ENCODE measurements around the gene NTN5.
"Not testable (repeated sequence)": the region's sequence is repeated elsewhere in the genome, so short reads cannot be mapped to it uniquely, and the experiment has no call there.

NTN5 gene

DNA sequence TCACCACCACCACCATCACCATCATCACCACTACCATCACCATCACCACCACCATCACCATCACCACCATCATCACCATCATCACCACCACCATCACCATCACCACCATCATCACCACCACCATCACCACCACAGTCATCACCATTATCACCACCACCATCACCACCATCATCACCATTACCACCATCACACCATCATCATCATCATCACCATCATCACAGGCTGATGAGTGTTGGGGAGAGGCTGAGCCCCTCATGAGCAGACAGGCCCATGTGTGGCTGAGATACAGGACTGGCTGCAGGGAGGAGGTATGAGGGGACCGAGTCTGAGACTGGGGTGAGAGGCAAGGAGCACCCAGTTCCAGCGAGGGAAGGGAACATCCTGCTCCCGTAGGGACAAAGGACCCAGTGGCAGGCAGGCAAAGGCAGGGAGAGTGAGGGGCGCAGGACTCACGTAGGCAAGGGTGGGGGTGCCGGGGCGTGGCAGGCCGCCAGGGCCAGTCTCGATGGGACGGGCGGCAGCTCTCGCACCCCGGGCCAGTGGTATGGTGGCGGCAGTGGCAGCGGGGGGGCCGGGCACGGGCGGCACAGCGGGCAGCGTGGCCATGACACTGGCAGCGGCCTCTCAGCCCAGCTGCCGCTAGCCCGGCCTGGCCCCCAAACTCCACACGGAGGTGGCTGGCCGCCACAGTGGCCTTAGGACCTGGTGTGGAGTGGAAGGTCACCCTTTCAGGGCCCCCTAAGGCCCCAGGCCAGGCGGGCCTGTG is 2.7 kb downstream of the NTN5 start:
- DNase-seq (ENCODE audit: low read depth), result no peak

GRCh38 chr19:48668761-48669160 is 4.1 kb downstream of the NTN5 start:
- DNase-seq (ENCODE audit: low read depth), result no peak

- no peak for DNase-seq (ENCODE audit: low read depth)
These were observed 4.5 kb downstream of the NTN5 start for GRCh38 chr19:48668332-48668731.

DNA sequence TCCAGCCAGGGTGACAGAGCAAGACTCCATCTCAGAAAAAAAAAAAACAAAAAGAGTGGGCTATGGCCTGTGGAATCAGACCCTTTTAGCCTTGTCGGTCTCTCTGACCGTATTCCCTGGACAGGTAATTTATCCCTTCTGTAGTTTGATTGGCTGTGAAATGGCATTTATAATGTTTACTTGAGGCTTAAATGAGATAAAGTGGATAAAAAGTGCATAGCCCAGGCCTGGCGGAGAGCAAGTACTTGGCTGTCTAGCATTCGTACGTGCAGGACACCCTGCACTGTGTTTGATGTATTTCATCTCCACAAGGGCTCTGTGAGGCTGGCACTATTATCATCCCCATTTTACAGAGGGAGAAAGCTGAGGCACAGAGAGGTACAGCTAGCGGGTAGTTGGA is 7.0 kb downstream of the NTN5 start:
- no peak for DNase-seq (ENCODE audit: low read depth)

DNA sequence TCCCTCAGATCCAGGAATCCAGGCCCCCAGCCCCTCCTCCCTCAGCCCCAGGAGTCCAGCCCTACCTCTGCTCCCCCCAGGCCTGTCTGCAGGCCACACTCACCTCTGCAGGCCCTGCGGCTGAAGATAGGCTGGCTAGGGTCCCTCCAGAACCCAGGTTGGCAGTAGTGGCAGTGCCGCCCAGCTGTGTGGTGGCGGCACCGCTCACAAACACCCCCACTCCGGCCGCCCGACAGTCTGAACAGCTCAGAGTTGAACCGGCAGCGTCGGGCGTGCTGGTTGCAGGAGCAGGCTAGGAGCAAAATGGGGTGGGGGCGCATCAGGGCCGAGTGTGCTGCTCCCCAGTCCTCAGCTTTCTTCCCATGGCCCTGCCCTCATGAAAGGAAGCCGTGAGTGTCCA is 8.3 kb downstream of the NTN5 start:
- DNase-seq (ENCODE audit: low read depth), result no peak

DNA sequence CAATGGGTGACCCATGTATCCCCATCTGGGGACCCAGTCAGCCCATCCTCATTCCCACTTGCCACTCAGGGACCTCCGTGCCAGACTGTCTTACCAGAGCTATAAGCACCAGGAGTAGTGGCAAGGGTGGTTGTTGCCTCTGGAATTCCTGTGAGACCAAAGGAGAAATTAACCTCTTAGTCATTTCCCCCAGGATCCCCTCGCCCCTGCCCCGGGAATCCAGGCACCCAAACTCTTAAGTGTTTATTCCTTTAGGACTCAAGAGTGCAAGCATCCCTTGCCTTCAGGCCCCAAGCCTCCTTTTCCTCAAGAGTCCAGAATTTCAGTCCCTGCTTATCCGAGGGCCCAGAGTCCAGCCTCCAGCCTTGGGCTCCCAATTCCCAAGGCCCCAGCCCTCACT is 9.2 kb downstream of the NTN5 start:
- DNase-seq (ENCODE audit: low read depth), result no peak

DNA sequence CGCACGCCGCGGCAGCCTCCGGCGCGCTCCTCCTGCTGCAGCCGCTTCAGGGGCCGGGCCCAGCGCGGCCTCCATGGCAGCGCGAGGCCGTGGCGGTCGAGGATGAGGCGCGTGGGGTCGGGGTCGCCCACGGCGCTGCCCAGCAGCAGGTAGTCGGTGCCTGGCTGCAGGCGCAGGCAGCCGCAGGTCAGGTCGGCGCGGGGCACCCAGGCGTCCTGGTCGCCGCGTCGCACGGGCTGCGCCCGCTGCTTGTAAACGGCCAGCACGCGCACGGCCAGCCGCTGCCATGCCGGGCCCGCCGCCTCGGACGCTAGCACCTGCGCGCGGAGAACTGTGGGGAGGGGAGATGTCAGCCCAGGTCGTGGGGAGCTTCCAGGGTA is 11.1 kb downstream of the NTN5 start:
- DNase-seq (ENCODE audit: low read depth), result no peak

GRCh38 chr19:48660852-48661710 is 11.7 kb downstream of the NTN5 start:
- DNase-seq (ENCODE audit: low read depth), result peak; percentile 65

DNA sequence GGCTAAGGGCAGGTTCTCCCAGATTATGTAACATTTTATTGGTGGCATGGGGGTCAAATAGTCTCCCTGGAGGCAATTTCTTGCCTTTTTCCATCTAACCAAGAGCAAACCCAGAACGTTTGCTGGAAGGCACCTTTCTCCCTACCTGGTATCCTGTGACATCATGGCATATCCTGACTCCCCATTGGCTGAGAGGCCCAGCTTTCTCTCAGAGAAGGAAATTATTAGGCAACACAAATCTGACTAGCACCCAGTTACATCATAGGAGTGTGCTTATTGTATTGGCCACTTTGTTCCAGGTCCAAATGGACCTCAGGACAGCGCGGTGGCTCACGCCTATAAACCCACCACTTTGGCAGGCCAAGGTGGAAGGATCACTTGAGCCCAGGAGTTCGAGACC is 13.0 kb downstream of the NTN5 start:
- no peak for DNase-seq (ENCODE audit: low read depth)

DNA sequence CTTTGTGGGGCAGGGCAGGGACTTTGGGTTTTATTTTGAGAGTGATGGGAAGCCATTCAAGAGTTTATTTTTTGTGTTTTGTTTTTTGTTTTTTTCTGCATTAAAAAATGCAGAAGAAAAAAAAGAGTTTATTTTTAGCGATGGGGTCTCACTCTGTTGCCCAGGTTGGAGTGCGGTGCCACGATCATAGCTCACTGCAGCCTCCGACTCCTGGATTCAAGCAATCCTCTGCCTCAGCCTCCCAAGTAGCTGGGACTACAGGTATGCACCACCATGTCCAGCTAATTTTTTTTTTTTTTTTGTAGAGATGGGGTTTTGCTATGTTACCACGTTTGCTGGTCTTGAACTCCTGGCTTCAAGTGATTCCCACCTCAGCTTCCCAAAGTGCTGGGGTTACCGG is 14.3 kb downstream of the NTN5 start:
- no peak for DNase-seq (ENCODE audit: low read depth)

DNA sequence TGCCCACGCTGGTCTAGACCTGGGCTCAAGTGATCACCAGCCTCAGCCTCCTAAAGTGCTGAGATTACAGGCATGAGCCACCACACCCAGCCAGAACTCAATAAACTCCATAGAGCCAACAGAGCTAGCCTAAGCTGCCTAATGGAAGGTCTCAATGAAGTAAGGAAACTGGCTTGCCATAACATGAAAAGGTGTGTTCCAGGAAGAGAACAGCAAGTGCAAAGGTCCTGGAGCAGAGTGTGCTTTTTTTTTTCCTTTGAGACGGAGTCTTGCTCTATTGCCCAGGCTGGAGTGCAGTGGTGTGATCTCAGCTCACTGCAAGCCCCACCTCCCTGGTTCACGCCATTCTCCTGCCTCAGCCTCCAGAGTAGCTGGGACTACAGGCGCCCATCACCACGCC is 15.0 kb downstream of the NTN5 start:
- DNase-seq (ENCODE audit: low read depth), result not testable (repeated sequence)

GRCh38 chr19:48656840-48657474 is 15.9 kb downstream of the NTN5 start:
- peak; percentile 90 for DNase-seq (ENCODE audit: low read depth)

GRCh38 chr19:48654299-48655059 is 18.3 kb downstream of the NTN5 start:
- no peak for DNase-seq (ENCODE audit: low read depth)

DNA sequence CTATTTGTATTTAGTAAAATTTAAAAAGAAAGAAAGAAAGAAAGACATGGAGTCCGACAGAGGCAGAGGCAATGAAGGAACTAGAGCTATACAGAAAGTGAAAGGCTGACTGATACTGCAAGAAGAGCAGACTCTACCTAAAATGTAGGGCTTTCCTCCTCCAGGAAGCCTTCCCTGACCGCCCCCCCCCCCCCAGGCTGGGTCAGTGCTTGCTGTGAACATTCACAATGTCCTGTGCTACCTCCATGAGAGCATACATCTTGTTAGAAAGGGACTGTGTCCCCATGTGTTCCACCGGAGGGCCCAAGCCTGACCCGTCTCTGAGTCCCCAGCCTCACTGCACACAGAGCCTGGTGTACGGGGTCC is 21.2 kb downstream of the NTN5 start:
- no peak for DNase-seq (ENCODE audit: low read depth)

DNA sequence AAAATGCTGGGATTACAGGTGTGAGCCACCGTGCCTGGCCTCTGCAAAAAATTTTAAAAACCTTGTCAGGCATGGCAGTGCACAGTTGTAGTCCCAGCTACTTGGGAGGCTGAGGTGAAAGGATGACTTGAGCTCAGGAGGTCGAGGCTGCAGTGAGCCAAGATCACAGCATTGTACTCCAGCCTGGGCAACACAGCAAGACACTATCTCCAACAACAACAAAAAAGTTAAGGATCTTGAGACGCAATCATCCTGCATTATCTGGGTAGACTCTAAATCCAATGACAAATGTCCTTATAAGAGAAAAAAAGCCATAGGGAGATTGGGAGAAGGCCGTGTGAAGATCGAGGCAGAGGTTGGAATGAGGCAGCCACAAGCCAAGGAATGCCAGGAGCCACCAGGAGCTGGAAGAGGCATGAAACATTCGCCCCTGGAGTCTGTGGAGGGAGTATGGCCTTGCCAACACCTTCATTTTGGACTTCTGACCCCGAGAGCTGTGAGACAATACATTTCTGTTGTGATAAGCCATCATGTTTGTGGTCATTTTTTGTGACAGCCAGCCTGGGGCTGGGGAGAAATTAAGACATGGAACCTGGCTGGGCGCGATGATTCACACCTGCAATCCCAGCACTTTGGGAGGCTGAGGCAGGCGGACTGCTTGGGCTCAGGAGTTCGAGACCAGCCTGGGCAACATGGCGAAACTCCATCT is 21.7 kb downstream of the NTN5 start:
- DNase-seq (ENCODE audit: low read depth), result no peak

- DNase-seq (ENCODE audit: low read depth), result no peak
These were observed 24.7 kb downstream of the NTN5 start for GRCh38 chr19:48648134-48648533.

DNA sequence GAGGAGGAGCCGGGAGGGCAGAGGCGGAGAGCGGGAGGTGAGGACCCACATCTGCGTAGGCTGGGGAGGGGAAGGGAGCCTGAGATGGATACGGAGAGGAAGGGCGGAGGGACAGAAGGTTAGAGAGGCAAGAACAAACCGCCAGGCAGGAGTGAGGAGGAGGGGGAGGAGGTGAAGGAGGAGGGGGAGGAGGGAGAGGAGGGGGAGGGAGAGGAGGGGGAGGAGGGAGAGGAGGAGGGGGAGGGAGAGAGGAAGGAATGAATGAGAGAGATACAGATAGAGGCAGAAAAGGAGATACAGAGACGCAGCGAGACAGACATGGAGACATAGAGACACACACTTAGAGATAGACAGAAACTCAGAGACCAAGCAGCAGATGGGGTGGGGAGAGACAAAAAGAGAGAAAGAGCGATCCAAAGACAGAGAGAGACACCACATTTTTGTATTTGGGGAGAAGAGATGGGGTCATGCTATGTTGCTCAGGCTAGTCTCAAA is 26.0 kb downstream of the NTN5 start:
- no peak for DNase-seq (ENCODE audit: low read depth)

DNA sequence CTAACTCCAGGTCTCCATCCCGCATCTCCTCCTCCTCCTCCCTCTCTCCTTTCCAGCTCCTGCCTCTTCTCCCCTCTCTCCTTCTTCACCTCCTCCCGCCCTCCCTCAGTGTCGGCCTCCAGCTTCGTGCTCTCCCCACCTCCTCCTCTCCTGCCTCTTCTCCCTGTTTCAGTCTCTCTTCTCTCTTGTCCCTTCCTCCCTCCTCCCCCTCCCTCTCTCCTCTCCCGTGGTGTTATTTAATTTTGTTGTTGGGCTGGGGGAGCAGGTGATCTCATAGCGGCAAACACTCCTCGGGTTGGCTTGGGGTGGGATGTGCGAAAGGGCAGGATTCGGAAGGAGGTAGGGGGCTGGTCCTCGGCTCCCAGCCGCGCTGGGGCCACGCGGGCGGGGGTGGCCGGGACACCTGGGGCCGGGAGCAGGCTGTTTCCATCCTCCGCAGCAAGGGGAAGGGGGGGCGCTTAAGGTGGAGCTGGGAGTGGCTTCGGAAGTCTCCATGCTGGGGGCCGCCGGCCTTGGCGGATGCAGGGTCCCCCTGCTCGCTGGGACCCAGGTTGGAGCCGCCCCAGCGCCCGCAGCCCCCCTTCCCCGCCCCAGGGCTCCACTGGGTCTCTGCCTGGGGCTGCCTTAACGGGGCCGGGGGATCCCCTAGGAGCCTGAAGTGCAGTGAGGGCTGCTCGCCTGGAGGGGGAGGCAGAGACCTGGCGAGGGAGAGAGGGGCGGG is 26.7 kb downstream of the NTN5 start, which contains the start of gene CA11:
CA11 (minus strand) TSS at position 187 of the 721 bp plus-strand sequence. CDS start 555 bp downstream, outside the sequence.
- no peak for DNase-seq (ENCODE audit: low read depth)

- DNase-seq (ENCODE audit: low read depth), result no peak
These were observed 27.2 kb downstream of the NTN5 start for GRCh38 chr19:48645620-48646000.

GRCh38 chr19:48644839-48645619 is 27.8 kb downstream of the NTN5 start:
- DNase-seq (ENCODE audit: low read depth), result no peak
